ENCODE measurements around the gene TMEM252.

DNA sequence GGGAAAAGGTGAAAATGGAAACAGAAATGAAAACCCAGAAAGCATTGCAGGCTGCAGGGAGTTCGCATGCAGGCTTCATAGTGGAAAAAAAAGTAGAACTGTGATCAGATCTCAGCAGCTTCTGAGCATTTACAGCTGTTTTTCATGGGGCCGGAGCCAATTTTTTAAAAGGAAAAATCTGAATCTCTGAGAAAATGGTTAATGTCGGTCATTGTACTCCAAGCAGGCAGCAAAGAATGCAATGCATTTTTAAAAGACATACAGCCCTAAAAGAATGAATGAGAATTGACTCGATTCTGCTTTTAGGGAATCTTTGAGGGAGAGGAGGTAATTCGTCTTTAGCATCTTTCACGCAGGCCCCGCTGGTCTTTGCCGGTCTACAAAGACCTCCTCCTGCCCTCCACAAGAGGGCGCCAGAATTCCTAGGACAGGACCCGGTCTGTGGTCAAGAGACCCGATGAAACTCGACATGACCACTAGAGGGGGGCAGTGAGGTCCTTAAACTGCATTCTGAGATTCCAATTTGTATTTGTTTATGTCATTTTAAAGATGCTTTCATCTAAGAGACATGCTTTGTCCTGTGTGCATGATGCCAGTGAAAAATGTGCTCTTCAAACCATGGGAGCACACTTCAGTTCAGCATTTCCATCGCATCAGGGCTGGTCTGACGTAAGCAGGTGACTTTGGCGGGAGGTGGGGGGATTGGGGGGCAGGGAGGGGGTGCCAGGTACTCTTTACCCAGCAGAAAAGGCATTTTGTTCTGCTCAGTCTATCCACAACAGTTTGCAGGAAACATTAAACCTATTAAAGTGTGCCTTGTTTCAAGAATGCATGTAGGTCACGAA, 43.7 kb upstream of the TMEM252 start:
- peak; percentile 100 for TF ChIP-seq CTCF (conservative IDR thresholded peaks at IDR 0.05; ENCODE audit: low read length)
- no peak for TF ChIP-seq EZH2phosphoT487 (IDR thresholded peaks at IDR 0.05; ENCODE audit: borderline replicate concordance, low read depth, low read length)
